Mesodermal cell (in vitro differentiated cells): ENCODE measurements around the gene CHST5.
"Not testable (repeated sequence)": the region's sequence is repeated elsewhere in the genome, so short reads cannot be mapped to it uniquely, and the experiment has no call there.

Source experiments
- H3K27ac ChIP-seq: 2 replicates; pipeline ENCODE4 v1.7.0; 2013; ENCODE audit warnings: mild to moderate bottlenecking, low read depth, low read length, moderate library complexity; ENCODE audit not compliant: severe bottlenecking
- H3K36me3 ChIP-seq: 2 replicates; pipeline ENCODE4 v1.7.1; 2013; ENCODE audit warnings: mild to moderate bottlenecking, low read length, moderate library complexity; ENCODE audit not compliant: control insufficient read depth, insufficient read depth
- H3K4me1 ChIP-seq: one replicate; pipeline ENCODE4 v1.7.1; 2013; ENCODE audit warnings: mild to moderate bottlenecking, low read length; ENCODE audit not compliant: insufficient read depth, control insufficient read depth, poor library complexity, severe bottlenecking
- H3K4me3 ChIP-seq: 2 replicates; pipeline ENCODE4 v1.7.0; 2013; ENCODE audit warnings: low read length, control low read depth, mild to moderate bottlenecking; ENCODE audit not compliant: insufficient read depth, poor library complexity, severe bottlenecking; ENCODE audit errors: extremely low read depth
- H3K9me3 ChIP-seq: 2 replicates; pipeline ENCODE4 v1.7.1; 2013; ENCODE audit warnings: mild to moderate bottlenecking, low read length, moderate library complexity; ENCODE audit not compliant: control insufficient read depth
- WGBS, 2 experiments: methylation state at CpG; one replicate each; pipeline ENCODE4 v1.1.5; 2013; ENCODE audit warnings: missing lambda C conversion rate in 2 of 2; ENCODE audit not compliant: insufficient coverage in 2 of 2; 5-methylcytosine and 5-hydroxymethylcytosine counted together

Gene CHST5

DNA sequence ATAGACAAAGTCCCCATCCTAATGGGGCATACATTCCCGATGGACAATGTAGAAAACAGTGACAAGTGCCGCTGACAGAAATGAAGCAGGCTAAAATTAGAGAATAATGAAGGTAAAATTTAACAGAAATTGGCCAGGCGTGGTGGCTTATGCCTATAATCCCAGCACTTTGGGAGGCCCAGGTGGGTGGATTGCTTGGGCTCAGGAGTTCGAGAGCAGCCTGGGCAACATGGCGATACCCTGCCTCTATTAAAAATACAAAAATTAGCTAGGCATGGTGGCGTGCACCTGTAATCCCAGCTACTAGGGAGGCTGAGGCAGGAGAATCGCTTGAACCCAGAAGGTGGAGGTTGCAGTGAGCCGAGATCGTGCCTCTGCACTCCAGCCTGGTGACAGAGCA is 12.5 kb upstream of the CHST5 start:
- not testable (repeated sequence) for H3K27ac ChIP-seq, H3K4me1 ChIP-seq, H3K9me3 ChIP-seq, H3K4me3 ChIP-seq, H3K36me3 ChIP-seq
- 93 to 100% methylated on average over 2 to 5 of the region's 9 CpGs for WGBS, 2 experiments

GRCh38 chr16:75546293-75546692 is 10.4 kb upstream of the CHST5 start:
- Histone ChIP-seq H3K27ac (no peak overlapping the region), H3K4me1 (no peaks in the 10 kb centered on the region), H3K9me3 (no peaks in the 10 kb centered on the region), H3K4me3 (no peak overlapping the region), H3K36me3 (peaks cover 9% of the 10 kb centered on the region)
- 93 to 98% methylated on average over 7 of the region's 7 CpGs for WGBS, 2 experiments

DNA sequence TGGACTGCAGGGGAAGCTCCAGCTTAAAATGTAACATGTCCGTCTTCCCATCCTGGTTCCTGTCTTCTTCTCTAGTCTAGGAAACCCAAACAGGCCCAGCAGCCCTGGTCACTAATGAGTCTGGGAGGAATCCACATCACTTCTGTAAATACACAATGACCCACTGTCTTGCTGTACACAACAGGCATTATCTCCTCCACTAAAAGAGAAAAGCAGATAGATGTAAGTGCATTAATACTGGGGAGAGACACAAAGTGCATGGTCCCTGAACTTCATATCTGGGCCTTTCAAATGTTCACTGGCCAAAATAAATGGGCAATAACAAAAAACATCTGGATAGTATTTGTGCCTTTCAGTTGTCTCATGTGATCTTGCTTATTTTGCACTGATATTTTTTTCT is 10.0 kb upstream of the CHST5 start:
- peaks cover 13% of the 10 kb centered on the region for H3K36me3 ChIP-seq
- not testable (repeated sequence) for H3K27ac ChIP-seq, H3K9me3 ChIP-seq, H3K4me3 ChIP-seq, H3K4me1 ChIP-seq
- WGBS, 2 experiments: no CpG with 5 or more reads among the region's 1 CpG

DNA sequence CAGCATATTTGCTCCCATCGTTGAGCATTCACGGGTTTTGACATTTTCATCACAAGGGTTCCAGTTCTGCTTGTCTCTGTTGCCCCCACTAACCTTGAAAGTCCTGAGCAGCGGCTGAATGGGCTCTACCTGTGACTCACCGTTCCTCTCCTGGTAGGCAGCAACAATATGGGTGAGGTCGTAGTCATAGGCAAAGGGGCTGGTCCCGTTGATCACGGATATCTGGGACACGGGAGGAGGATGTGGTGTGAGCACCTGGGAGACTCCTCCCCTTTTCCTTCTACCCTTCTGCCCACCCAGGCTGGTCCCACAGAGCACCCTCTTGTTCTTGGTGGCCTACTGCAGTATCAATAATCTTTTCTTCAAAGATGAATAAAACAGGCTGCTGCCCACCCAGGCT is 6.6 kb upstream of the CHST5 start:
- H3K4me3 ChIP-seq, H3K4me1 ChIP-seq, H3K27ac ChIP-seq, H3K9me3 ChIP-seq: not testable (repeated sequence)
- peaks cover 22% of the 10 kb centered on the region for H3K36me3 ChIP-seq
- 82 to 92% methylated on average over 2 to 3 of the region's 8 CpGs for whole genome bisulfite sequencing, 2 experiments

DNA sequence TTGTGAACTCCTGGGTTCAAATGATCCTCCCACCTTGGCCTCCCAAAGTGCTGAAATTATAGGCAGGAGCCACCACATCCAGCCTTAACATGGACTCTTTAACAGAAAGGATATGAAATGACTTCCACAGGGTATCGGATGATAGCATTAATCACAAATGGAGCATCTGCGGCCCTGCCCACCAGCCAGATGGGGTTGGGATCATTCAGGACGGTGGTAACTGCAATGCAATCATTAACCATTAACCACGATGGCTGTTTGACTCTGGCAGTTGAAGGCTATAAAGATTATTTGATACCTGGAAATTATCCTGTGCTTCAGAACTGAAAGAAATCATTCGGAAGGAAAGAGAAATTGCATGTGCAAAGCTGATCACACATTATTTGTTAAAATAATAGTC is 5.3 kb upstream of the CHST5 start:
- no peaks in the 10 kb centered on the region for H3K4me1 ChIP-seq
- H3K36me3 ChIP-seq: peaks cover 22% of the 10 kb centered on the region
- WGBS, 2 experiments: 90 to 94% methylated on average over 3 to 4 of the region's 5 CpGs
- no peaks in the 10 kb centered on the region for H3K9me3 ChIP-seq
- H3K27ac ChIP-seq: no peak overlapping the region
- H3K4me3 ChIP-seq: no peak overlapping the region

- peaks cover 20% of the 10 kb centered on the region for H3K36me3 ChIP-seq
- H3K4me1 ChIP-seq, H3K4me3 ChIP-seq, H3K9me3 ChIP-seq, H3K27ac ChIP-seq: not testable (repeated sequence)
- no CpG with 5 or more reads among the region's 10 CpGs for WGBS, 2 experiments
Observed at GRCh38 chr16:75538882-75539565, 3.1 kb upstream of the CHST5 start.

- no peak overlapping the region for H3K27ac ChIP-seq
- H3K9me3 ChIP-seq: no peaks in the 10 kb centered on the region
- 86 to 100% methylated on average over 2 to 3 of the region's 4 CpGs for WGBS, 2 experiments
- no peaks in the 10 kb centered on the region for H3K4me1 ChIP-seq
- H3K36me3 ChIP-seq: peaks cover 13% of the 10 kb centered on the region
- H3K4me3 ChIP-seq: no peak overlapping the region
Observed at GRCh38 chr16:75537776-75538175, 1.9 kb upstream of the CHST5 start.

- no peak overlapping the region for H3K27ac ChIP-seq
- WGBS, 2 experiments: 92 to 93% methylated on average over 14 to 18 of the region's 34 CpGs
Observed at GRCh38 chr16:75535211-75535843, 581 bp downstream of the CHST5 start.

GRCh38 chr16:75534560-75535205 is 1.2 kb downstream of the CHST5 start:
- Histone ChIP-seq H3K36me3 (peaks cover 2% of the 10 kb centered on the region), H3K9me3 (no peaks in the 10 kb centered on the region), H3K4me1 (no peaks in the 10 kb centered on the region), H3K4me3 (no peak overlapping the region), H3K27ac (no peak overlapping the region)
- WGBS, 2 experiments: 90 to 95% methylated on average over 17 to 19 of the region's 19 CpGs

More at GRCh38 chr16:75535211-75535843, 581 bp downstream of the CHST5 start:
- H3K9me3 ChIP-seq: no peaks in the 10 kb centered on the region
- no peaks in the 10 kb centered on the region for H3K4me1 ChIP-seq
- H3K36me3 ChIP-seq: peaks cover 8% of the 10 kb centered on the region
- H3K4me3 ChIP-seq: no peak overlapping the region

DNA sequence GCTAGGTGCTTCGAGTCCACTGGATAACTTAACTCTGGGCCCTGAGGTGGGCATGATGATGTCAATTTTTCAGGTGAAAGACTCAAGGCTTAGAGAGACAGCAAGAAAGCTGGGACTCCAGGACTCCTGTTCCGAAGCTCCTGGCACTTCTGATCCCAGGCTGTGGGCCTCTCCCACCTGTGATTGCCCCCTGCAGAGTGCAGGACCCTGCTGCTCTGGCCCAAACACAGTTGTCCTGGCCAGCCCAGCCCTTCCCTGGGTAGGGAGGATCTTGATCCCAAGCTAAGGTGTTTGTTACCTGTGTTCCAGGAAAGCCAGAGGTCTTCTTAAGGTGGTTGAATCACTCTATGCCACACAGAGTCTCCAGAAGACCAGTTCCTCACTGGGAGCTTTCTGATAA is 3.1 kb downstream of the CHST5 start:
- H3K36me3 ChIP-seq: peaks cover 2% of the 10 kb centered on the region
- no peak overlapping the region for H3K27ac ChIP-seq
- no peaks in the 10 kb centered on the region for H3K4me1 ChIP-seq
- no peak overlapping the region for H3K4me3 ChIP-seq
- WGBS, 2 experiments: 85 to 94% methylated on average over 2 of the region's 2 CpGs
- no peaks in the 10 kb centered on the region for H3K9me3 ChIP-seq
